Mammary epithelial cell (primary cell): ENCODE measurements around the gene NBEA.

Experiments
- CTCF ChIP-seq, 2 donors: IDR thresholded peaks in 1 of 2; conservative IDR thresholded peaks in 1 of 2; 2 replicates each; pipeline ENCODE4 v1.5.1; 2011 to 2012; ENCODE audit warnings: inconsistent platforms in 2 of 2, low read length in 2 of 2, mild to moderate bottlenecking in 2 of 2, control low read depth in 1 of 2, low read depth in 1 of 2; ENCODE audit not compliant: insufficient read depth in 1 of 2; ENCODE audit errors: extremely low read depth in 1 of 2
- EZH2 ChIP-seq: IDR thresholded peaks from 2 replicates; pipeline ENCODE4 v1.6.1; 2012; ENCODE audit warnings: low read length, inconsistent platforms, borderline replicate concordance

GRCh38 chr13:35252536-35253205 lies 310.6 kb downstream of the NBEA start:
- TF ChIP-seq EZH2 (no peak), CTCF (conservative IDR thresholded peaks at IDR 0.05 in 1 of 2, IDR thresholded peaks at IDR 0.05 in 1 of 2; ENCODE audit: extremely low read depth in 1 of 2, insufficient read depth in 1 of 2, low read depth in 1 of 2, low read length in 2 of 2) (no peak)
